EH (cell line): ENCODE results near the gene COPS9.

Experiments
- DNase-seq: peaks from one replicate; pipeline ENCODE4 v3.0.0-alpha.2; 2015; ENCODE audit warnings: low read depth

COPS9 gene

DNA sequence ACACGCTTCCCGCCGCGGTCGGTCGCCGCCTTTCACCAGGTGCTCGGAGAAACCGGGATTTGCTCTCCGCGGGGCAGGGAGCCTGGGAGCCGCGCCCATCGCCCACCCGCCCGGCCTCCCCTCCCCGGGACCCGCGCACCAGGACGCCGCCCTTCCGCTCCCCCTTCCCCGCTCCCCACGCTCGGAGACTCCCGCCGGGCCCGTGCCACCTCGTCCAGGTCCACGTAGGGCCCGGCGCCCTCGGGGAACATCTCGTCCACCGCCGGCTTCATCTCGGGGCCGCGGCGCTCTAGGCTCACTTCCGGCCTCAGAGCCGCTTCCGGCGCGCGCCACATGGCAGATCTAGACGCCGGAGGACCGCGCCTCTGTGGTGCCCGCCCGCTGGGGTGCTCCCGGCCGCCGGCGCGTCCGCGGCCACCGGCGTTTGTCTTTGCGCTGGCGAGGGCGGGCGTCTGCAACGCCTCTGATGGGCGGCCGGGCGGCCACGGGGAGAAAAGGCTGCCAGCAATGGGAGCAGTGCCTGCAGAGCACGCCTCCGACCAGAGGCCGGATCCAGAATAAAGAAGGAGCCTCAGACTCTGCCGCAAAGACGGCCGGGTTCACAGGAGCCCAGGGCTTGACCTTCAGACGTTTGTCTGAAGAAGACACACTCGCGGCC is at the start of gene COPS9:
COPS9 (minus strand) TSS at position 293 of the 658 bp plus-strand sequence; CDS start at position 272, 21 bp downstream.
- peak; percentile 86 for DNase-seq

DNA sequence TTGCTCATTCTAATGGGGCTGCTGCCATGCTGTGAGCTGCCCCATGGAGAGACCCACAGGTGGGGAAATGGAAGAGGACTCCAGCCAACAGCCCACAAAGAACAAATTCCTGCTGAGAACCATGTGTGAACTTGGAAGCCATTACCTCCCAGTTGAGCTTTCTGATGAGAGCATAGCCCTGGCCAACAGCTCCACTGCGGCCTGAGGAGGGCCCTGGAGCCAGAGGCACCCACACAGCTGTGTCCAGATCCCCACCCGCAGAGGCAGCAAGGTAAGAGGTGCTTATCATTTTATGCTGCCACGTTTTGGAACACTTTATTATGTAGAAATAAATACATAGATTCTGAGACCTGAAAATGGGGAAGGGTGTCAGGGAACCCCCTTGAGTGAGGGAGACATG is 48.6 kb upstream of the COPS9 start:
- DNase-seq: no peak

DNA sequence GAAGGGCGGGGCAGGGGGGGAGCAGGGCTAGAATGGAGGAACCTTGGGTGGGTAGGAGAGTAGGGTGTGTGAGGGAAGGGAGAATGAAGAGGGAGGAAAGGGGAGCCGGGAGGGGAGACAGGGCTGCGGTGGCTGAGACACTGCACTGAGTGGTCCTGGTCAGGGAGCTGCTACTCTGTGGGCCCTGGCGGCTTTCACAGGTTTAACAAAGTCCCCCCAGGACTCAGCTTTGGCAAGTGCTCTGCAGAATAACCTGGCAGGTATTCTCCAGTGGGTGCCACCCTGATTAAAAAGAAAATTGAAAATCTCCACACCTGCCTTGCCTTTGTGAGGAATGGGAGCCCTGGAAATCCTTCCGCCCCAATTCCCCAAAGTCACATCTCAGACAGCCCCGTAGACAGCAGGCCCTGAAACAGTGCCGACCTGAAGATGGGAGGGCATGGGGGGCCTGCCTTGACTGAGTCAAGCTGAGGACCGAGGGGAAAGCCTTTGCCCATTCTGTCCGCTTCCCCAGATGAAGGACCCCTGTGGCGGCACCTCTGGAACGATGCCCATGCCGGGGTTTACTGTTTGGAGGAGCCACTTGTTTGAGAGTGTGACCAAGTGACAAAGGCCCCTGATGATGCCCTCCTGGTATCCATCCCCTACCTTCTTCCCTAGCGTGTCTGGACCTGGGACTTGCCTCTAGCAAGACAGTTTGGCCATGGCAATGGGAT is 47.9 kb upstream of the COPS9 start:
- DNase-seq: no peak

DNA sequence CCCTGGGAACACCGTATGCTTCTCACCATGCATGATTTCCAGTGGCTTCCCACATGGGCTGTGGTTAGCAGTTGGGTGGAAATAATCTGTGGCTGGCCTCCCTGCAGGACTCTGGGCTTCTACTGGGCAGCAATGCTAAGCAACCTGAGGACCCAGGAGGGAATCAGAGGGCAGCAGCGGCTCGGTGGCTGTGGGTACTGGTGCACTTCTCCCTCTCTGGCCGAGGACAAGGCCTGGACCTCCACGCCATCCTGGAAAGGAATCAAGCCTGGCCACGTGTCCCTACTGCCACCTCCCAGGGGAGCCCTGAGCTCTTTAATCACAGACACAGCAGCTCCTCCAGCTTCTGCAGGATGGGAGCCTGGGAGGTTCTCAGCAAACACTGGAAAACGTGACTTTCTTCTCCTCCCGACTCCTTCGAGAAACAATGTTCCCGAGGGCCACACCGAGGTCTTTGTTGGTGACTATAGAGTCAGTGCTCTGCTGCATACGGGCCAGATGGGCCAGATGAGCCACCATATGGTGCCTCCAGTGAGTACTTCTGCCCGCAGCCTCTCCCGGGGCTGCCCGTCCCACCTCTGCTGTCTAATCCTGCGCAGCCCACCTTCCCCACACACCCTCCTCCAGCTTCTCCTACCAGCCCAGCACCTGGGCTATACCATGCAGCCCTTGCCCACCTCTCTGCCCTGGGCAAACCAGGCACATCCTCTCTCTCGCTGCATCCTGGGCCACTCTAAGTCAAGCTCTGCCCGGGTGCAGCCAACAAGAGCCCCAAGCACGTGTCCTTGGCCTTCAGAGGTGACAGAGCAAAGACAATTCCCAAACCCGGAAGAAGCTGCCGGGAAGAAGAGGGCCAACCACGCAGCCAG is 47.1 kb upstream of the COPS9 start:
- DNase-seq: no peak

DNA sequence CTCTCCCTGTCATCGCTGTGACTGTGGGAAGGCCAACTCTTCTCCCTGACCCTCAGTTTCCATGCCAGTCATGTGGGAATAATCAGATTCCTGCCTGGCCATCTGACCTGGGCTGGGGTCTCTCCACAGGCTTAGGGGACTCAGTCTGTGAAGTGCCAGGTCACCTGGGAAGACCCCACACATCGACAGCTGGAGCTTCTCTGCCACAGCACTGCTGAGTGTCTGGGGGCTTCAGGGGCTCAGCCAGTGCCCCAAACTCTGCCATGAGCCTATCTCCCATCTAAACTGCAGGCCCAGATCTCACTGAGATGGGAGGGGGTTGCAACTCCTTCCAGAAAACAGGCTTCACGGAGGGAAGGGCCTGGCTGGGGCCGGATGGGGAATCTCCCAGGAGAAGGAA is 46.4 kb upstream of the COPS9 start:
- no peak for DNase-seq

DNA sequence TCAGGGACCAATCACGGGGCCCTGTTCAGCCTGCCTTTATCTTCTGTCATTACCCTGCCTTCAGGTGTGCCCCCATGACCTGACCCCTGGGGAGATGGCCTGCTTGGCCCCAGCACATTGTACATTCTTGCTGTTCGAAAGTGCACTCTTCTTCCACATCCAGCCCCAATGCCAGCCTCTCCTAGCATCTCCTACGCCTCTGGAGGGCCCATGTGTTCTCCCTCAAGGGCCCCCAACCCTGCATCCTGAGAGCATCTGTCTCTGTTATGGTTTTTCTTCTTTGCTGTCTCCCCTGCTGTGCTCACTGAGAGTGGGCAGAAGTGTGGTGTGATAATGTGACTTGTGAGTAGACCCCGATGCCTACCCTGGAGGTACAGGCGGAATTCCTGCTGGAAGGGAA is 45.9 kb upstream of the COPS9 start:
- DNase-seq: no peak

DNA sequence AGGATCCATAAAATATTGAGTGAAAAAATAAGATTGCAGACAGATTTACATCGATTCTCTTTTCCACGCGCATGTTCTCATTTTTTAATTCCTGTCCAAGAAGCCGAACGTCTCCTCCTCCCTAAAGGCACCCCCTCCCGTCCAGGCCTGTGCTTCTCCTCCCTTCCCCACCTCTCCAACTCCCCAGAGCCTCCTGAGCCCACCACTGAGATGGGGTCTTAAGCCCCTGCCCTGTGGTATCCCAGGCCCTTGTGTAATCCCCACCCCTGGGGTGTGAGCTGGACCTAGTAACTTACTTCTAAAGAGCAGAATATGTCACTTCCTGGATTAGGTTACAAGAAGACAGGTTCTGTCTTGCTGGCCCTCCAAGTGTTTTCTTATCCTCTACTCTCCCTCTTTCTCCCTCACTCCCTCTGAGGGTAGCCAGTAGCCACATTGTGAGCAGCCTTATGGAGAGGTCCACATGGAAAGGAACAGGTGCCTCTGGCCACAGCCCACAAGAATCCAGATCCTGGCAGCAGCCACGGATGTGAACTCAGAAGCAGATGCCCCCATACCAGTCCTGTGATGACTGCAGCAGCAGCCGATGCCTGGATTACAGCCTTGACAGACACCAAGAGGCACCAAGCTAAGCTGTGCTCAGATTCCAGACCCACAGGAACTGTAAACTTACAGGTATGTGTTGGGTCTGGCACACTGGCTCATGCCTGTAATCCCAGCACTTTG is 44.0 kb upstream of the COPS9 start:
- no peak for DNase-seq

DNA sequence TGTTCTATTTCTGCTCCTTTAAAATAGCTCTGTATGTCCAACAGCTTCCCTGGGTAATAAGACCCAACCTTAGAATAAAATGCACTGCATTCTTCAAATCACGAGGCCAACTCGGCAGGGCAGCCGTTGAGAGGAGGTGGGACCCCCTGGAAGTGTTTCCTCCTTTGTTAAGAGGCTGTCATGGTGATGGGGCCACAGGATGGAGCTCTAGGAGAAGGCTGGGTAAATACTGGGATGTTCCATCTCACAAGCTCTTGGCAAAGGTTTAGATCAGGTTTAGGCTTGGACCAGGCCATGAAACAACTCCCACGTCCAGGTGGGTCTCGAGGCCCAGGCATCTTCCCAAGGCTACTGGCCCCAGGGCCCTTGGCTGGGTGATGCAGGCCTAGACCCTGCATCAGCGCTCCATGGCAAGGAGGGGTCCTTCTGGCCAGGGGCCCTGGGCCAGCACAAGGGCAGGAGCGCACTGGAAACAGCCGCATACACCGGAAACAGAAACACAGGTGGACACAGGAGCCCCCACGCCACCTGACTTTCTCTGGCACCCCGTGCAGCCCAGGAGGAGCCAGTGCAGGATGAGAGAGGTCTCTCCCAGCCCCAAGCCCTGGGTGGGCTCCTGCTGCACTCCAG is 43.2 kb upstream of the COPS9 start:
- DNase-seq: no peak

DNA sequence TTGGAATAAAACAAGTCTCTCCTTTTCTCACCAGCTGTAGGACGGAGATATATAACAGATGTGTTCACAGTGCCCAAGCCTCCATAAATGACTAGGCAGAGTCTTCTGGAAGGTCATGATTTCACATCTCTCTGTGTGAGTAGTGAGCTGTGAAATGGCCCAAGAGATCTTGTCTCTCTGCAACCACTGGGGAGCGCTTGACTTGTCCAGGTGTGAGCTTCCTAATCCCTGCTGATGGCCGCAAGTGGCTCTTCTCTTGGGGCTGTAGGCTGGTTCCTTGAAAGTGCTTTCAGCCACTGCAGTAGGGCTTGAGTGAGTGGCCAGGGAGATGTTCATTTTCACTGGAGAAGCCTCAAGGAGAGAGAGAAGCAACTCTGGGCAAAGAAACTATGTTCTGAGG is 42.5 kb upstream of the COPS9 start:
- DNase-seq: no peak

DNA sequence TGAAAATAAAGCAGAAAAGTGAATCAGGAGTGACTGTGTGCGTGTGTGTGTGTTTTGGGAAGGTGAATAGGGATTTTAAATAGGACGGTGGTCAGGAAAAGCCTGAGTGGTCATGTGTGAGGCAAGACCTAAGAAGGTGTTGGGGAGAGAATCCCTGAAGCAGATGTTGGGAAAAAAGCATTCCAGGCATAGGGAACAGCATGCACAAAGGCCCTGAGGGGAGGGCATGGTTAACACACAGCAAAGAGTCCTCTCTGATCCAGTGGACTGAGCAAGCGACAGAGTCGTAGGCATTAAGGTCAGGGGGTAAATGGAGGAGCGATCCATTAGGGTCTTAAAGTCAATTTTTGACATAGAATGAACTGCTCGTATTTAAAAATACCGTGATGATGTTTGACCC is 38.4 kb upstream of the COPS9 start:
- DNase-seq: no peak

DNA sequence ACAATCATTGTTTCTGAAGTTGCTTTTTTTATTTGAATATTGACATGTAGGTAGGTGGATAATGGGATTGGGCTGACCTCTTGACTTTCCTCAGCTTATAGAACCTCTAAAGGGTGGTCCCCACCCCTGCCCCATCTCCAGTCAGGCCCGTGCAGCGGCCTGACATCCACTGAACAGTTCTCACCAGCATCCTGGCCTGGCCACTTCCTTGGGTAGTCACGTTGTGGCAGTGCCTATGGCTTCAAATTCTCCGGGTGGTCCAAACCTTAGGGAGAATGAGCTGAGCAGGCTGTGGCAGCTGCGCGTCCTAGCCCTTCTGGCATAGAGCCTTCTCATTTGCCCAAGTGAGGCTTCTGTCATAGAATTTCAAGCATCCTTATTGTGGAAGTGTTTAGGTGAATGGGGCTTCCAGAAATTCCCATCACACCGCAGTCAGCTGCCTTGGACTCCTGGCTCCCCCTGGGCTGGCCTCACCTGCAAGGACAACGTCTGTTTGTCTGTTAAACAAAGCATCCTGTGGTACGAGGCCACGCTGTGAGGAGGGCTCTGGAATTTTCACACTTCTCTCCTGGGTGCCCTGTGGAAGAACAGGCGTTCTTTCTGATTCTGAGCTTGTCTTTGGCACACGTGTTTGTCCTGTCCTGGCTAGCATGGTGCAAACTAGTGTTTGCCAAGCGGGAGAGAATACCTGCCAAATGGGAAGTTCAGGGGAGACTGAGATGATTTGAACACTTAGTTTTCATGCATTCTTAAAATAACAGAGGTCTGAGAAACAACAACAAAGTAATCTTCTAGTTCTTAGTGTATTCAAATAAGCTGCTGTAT is 36.2 kb upstream of the COPS9 start:
- no peak for DNase-seq

DNA sequence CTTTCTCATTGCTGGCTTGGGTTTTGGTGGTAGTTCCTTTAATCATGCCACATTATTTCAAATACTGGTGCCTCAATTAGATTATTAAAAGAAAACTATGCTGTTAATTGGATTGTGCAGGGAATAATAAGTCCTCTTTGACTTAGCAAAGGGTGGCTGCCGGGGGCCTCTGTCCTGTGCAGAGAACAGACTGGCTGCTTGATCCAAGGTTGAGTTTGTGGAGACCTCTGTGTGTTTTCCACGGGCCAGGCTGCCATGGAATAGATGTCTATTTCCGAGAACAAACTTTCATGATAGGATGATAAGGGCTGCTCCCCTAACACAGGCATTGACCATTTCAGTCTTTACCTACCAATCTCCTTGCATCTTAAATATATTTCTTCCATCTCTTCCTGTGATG is 34.8 kb upstream of the COPS9 start:
- no peak for DNase-seq

DNA sequence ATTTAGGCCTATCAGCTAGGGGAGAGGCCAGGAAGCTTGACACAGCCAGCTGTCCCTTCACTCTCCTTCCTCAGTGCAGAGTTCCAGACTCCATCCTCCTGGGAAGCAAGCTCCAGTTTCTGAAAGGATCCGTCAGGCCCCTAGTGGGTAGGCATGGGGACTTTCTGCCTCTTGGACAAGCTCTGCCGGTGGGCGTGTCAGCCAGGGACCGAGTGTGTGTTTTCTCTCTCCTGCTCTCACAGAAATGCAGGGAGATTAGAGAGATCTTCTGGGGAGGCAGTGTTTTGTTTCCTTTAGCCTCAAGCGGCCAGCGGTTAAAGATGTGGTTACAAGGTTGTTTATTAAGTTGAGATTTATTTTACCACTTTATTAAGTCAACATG is 34.2 kb upstream of the COPS9 start:
- DNase-seq: peak; percentile 9

DNA sequence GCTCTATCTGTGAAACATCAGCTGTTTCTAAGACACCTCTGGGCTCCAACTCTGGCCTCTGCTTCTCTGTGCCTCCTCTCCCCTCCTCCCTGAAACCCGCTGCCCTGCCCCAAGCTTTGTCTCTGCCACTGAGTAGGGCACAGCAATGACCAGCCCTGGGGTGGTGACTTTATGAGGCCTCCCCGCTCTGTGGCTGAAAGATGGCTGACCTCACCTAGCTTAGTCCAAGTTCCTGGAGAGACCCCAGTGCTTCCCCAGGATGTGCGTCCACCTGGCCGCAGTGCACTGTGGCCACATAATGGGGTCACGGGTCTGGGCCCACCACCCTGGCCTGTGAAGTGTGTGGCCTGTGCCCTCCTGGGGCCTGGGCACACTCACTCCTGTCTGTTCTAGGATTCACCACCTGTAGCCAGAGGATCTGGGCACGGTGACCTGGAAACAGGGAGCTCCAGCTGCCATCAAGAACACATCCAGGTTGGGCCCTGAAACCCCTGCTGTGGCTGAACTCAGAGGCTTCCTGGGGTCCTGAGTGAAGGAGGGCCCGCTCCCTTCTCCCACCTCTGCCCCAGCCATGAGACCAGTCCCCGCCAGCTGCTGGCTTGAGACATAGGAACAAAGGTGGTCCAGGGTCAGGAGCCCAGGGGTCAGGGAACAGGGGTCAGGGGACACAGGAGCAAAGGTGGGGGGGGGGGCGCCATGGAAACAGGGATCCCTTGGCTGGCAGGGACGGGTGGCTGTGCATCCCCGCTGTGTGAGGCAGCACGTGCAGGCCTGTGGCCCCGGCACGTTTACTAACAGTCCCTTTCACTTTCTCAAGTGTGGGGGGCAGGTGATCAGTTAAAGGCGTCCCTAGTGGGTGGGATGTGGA is 33.6 kb upstream of the COPS9 start:
- no peak for DNase-seq

DNA sequence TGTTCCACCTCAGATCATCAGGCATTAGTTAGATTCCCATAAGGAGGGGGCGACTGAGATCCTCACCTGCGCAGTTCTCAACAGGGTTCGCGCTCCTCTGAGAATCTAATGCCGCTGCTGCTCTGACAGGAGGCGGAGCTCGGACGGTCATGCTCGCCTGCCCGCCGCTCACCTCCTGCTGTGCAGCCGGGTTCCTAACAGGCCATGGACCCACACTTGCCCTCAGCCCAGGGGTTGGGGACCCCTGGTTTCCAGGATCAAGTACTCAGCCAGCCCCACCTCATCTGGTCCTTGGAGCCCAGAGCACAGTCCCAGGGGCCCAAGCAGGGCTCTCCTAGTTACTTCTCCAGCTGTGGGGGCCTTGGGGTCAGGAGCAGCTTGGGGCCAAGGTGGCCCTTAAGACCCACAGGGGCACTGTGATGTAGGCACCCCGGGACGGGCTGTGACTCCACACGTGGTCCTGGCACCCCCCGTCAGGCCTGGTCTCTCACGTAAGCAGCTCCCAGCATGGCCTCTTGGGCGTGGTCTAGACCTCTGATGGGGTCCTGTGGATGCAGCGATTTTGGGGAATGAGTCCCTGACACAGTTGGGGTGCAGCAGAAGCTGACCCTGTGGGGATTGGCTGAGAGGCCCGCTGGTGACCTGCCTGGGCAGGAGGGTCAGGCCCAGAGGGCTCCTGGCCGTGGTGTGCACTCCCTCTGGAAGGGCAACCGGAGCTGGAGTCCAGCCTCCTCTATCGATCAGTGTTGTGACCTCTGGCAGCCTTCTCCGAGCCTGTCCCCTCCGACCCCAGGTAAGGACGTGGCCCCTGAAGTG is 32.6 kb upstream of the COPS9 start:
- DNase-seq: no peak

DNA sequence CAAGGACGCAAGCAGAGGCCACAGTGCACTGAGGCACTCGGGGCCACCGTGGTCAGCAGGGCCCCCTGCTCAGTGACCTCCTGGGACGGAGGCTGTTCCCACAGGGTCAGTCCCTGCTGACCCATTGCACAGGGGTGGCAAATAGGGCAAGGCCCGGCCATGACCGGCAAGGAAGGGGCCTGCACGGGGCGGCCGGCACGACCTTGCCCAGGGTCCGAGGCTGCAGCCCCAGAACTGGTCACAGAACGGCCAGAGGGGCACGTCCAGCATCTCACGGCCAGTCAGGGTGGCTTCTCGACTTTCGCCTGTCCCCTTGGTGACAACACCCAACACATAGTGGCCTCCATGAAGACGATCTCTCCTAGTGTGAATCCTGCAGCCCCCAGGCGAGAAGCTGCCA is 31.9 kb upstream of the COPS9 start:
- no peak for DNase-seq

DNA sequence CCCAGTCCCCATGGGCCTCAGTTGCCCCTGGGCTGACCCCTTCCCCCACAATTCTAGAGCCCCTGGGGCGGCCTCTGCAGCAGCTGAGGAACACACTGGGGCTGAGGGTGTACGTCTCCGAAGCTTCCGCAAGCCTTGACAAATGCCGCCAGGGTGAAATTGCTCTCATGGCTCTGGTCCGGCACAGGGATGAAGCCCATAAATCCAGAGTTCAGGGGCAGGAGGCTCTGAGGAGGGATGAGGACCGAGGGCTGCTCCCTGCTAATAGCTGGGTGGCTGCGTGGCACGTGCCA is 31.4 kb upstream of the COPS9 start:
- DNase-seq: no peak

DNA sequence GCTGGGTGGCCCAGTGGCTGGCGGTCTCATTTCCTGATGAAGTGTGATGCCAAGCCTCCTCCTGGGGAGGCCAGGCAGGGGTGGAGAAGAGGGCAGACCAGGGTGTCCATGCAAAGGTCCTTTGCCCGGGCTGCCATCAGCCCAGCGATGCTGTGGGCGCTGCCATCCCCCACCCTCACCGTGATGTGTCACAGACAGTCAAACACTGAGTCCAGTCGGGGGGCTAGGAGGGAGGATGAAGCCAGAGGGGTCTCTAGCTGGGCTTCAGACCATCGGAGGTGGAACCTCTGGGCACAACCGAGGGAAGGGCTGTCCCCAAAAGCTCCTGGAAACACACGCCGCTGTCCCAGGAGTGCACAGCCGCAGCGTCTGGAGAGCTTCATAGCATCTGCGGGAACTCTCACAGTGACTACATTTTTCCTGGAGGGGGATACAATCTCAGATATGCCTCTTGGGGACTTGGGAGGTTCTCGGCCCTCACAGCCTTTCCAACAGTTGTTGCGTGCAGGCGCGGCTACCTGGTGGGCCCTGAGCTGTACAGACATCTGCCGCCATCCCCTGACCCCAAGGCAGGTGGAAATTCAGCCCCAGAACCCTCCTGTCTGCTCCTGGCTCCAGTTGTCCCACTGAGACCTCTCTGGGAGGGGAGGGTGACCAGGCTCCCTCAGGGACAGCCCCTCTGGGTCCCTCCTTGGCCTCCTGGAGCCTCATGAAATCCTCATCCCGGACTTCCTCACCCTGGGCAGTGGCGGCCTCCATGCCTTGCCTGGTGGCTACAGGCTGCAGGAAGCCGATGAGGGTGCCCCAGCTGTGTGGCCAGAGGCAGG is 30.9 kb upstream of the COPS9 start:
- DNase-seq: no peak
